GM11168 (cell line): ENCODE results near the gene CD37.
"Not testable (repeated sequence)": the region's sequence is repeated elsewhere in the genome, so short reads cannot be mapped to it uniquely, and the experiment has no call there.

Experiments used
- in situ Hi-C: fragments of 300-500 bp; cut with MboI; formaldehyde crosslinking; loops from one replicate; pipeline ENCODE4 v1.12.0; 2022; ENCODE audit warnings: low sequenced_read_pairs; ENCODE audit not compliant: unreplicated experiment

CD37 gene

GRCh38 chr19:49335071-49335783 lies at the start of gene CD37:
CD37 (plus strand) TSS chr19:49335406; CDS start chr19:49335541, 135 bp downstream.
- in situ Hi-C loops, result no loop called here

GRCh38 chr19:49287141-49287770 lies 48.0 kb upstream of the CD37 start:
- in situ Hi-C loops, result no loop called here

- in situ Hi-C loops, result not testable (repeated sequence)
These were observed 47.0 kb upstream of the CD37 start for GRCh38 chr19:49288205-49288604.

GRCh38 chr19:49289286-49289685 lies 45.9 kb upstream of the CD37 start:
- in situ Hi-C loops, result not testable (repeated sequence)

- in situ Hi-C loops, result no loop called here
These were observed 44.7 kb upstream of the CD37 start for GRCh38 chr19:49290517-49290916.

GRCh38 chr19:49294401-49294800 lies 40.8 kb upstream of the CD37 start:
- in situ Hi-C loops, result no loop called here

- in situ Hi-C loops, result no loop called here
These were observed 39.9 kb upstream of the CD37 start for GRCh38 chr19:49295208-49295880.

GRCh38 chr19:49297403-49297802 lies 37.8 kb upstream of the CD37 start:
- in situ Hi-C loops, result no loop called here

GRCh38 chr19:49298653-49299052 lies 36.6 kb upstream of the CD37 start:
- in situ Hi-C loops, result not testable (repeated sequence)

GRCh38 chr19:49301165-49301865 lies 33.9 kb upstream of the CD37 start:
- in situ Hi-C loops, result no loop called here

- in situ Hi-C loops, result no loop called here
These were observed 33.3 kb upstream of the CD37 start for GRCh38 chr19:49301866-49302252.

- in situ Hi-C loops, result not testable (repeated sequence)
These were observed 28.5 kb upstream of the CD37 start for GRCh38 chr19:49306734-49307133.

GRCh38 chr19:49309087-49309486 lies 26.1 kb upstream of the CD37 start:
- in situ Hi-C loops, result no loop called here

- in situ Hi-C loops, result no loop called here
These were observed 20.1 kb upstream of the CD37 start for GRCh38 chr19:49315111-49315510.

- in situ Hi-C loops, result no loop called here
These were observed 18.9 kb upstream of the CD37 start for GRCh38 chr19:49316284-49316683.

GRCh38 chr19:49318296-49318695 lies 16.9 kb upstream of the CD37 start:
- in situ Hi-C loops, result no loop called here

GRCh38 chr19:49324801-49325576 lies 10.2 kb upstream of the CD37 start, which contains the start of gene SLC6A16:
SLC6A16 (minus strand) TSS chr19:49325191; CDS start chr19:49311347, 13,844 bp downstream.
- in situ Hi-C loops, result no loop called here

- in situ Hi-C loops, result not testable (repeated sequence)
These were observed 9.4 kb upstream of the CD37 start for GRCh38 chr19:49325756-49326155.

- in situ Hi-C loops, result no loop called here
These were observed 9.0 kb upstream of the CD37 start for GRCh38 chr19:49326165-49326704.
